Choroid plexus epithelial cell (primary cell): Measurements from ENCODE around the gene CLCF1.

ENCODE experiments used
- DNase-seq: peaks from one replicate; pipeline ENCODE4 v3.0.0-alpha.2; 2010; ENCODE audit warnings: low read depth
- H3K4me3 ChIP-seq: 2 replicates; pipeline ENCODE4 v1.5.1; 2011; ENCODE audit warnings: low read depth, mild to moderate bottlenecking, control low read depth, low read length, moderate library complexity
- CTCF ChIP-seq: conservative IDR thresholded peaks from 2 replicates; pipeline ENCODE4 v1.5.1; 2011; ENCODE audit warnings: low read depth, mild to moderate bottlenecking, control low read depth, inconsistent platforms, low read length, moderate library complexity

CLCF1 gene

GRCh38 chr11:67367761-67368227, 5.6 kb downstream of the CLCF1 start:
- no peak for TF ChIP-seq CTCF
- no peak overlapping the region for H3K4me3 ChIP-seq
- DNase-seq: no peak

GRCh38 chr11:67366961-67367760, 6.2 kb downstream of the CLCF1 start:
- TF ChIP-seq CTCF: no peak
- no peak for DNase-seq
- no peak overlapping the region for H3K4me3 ChIP-seq

DNA sequence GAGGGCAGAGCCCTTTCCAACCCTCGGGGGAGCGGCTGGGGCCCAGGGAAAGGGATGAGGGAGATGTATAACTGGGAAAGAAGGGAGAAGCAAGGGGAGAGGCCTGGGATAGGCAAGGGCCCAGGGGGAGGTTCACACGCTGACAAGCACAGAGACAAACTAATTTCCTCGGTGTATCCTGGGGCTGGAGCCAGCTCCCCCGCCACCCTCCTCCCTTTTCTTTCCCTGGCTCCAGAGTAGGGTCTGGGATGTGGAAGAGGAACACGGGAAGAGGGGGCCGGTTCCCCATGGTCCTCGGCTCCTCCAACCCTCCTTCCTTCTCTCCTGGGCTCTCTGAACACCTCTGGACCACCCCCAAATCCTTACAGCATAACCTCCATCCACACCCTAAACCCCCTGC, 6.9 kb downstream of the CLCF1 start:
- no peak for TF ChIP-seq CTCF
- DNase-seq: no peak
- no peak overlapping the region for H3K4me3 ChIP-seq

- no peak overlapping the region for H3K4me3 ChIP-seq
- DNase-seq: no peak
- TF ChIP-seq CTCF: no peak
Observed at GRCh38 chr11:67365736-67366444, 7.5 kb downstream of the CLCF1 start.

DNA sequence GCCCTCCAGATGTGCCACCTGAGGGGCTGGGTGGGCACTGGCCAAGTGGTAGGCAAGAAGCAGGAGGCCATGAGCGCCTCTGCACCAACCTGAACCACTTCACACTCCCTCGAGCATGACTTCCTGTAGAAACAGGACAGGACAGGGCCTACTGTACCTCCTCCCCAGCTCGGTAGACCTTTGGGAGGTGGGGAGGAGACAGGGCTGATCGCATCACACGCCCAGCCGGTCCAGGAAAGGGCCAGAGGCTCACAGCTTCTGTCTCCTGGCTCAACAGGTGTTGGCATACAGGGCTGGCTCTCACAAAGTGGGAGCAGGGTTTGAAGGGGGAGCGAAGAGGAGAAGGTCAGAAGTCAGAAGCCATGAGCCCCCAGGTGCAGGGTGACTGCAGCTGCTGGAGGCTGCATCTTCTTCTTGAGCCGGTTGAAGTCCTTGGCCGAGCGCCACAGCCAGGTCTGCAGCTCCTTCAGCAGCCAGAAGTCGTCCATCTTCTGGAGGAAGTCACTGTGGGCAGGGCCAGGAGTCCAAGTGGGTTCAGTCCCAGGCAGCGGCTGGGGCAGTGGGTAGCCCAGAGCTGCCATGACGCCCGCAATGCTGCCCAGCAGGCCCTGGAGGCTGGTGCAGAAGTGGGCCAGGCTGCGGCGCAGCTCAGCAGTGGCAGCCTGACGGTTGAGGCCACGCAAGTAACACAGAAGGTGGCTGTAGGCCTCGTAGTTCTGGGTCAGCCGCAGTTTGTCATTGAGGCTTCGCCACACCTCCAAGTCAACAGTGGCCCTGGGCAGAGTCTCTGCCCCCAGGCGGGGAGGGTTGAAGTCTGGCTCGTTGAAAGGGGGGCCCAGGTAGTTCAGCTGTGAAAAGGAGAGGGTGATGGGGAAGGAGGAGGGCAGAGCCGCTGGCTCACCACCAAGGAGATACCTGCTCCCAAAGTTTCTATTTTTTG, 8.3 kb downstream of the CLCF1 start:
- no peak for DNase-seq
- TF ChIP-seq CTCF: no peak
- H3K4me3 ChIP-seq: no peak overlapping the region

DNA sequence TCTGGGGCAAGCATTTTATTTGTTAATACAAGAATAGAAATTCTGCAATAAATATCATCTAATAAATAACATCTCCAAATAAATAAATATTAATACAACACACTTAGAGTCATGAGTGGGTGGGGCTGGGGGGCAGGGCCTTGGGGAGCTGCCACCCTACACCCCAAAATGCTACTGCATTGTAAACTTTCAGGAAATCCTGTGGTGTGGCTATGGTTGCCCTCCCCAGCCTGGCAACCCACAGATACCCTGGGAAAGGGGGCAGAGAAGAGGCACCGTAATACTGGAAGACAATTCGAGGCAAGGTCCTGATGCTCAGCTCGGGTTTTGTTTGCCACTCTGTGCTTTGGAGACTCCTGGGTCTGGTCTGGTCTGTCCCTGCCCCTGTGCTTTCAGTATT, 9.2 kb downstream of the CLCF1 start:
- DNase-seq: no peak
- no peak overlapping the region for H3K4me3 ChIP-seq
- TF ChIP-seq CTCF: no peak
